ENCODE results near the gene STRN3. TPM values are rescaled to one million over a fixed set of nuclear protein-coding genes. Genes with fewer than 3 reads are reported as not detected.

STRN3 gene
- total and polyA plus RNA-seq, 2 donors: 25.4 to 127 TPM

GRCh38 chr14:30869551-30870155 is 156.5 kb downstream of the STRN3 start:
- 51% methylated on average over 2 of the region's 2 CpGs for WGBS
- Histone ChIP-seq H3K36me3 (ENCODE audit: insufficient read depth) (no peaks in the 10 kb centered on the region), H3K4me1 (ENCODE audit: insufficient read depth) (no peaks in the 10 kb centered on the region), H3K27ac (ENCODE audit: low read depth) (no peak overlapping the region), H3K4me3 (ENCODE audit: low read depth, low read length) (no peak overlapping the region)
- no peak for DNase-seq (ENCODE audit: extremely low spot score)

GRCh38 chr14:30868736-30869135 is 157.4 kb downstream of the STRN3 start:
- Histone ChIP-seq H3K36me3 (ENCODE audit: insufficient read depth) (no peaks in the 10 kb centered on the region), H3K4me3 (ENCODE audit: low read depth, low read length) (no peak overlapping the region), H3K4me1 (ENCODE audit: insufficient read depth) (no peaks in the 10 kb centered on the region), H3K27ac (ENCODE audit: low read depth) (no peak overlapping the region)
- WGBS: 96% methylated on average over 5 of the region's 5 CpGs
- DNase-seq (ENCODE audit: extremely low spot score): no peak

GRCh38 chr14:30864934-30865333 is 161.2 kb downstream of the STRN3 start:
- Histone ChIP-seq H3K27ac (ENCODE audit: low read depth) (no peak overlapping the region), H3K36me3 (ENCODE audit: insufficient read depth) (no peaks in the 10 kb centered on the region), H3K4me1 (ENCODE audit: insufficient read depth) (no peaks in the 10 kb centered on the region), H3K4me3 (ENCODE audit: low read depth, low read length) (no peak overlapping the region)
- DNase-seq (ENCODE audit: extremely low spot score): no peak
- 87% methylated on average over 5 of the region's 5 CpGs for WGBS

GRCh38 chr14:30861200-30861599 is 165.0 kb downstream of the STRN3 start:
- Histone ChIP-seq H3K36me3 (ENCODE audit: insufficient read depth) (no peaks in the 10 kb centered on the region), H3K27ac (ENCODE audit: low read depth) (no peak overlapping the region), H3K4me3 (ENCODE audit: low read depth, low read length) (no peak overlapping the region), H3K4me1 (ENCODE audit: insufficient read depth) (no peaks in the 10 kb centered on the region)
- DNase-seq (ENCODE audit: extremely low spot score): no peak
- 85% methylated on average over 1 of the region's 1 CpG for WGBS

GRCh38 chr14:30855345-30856037 is 170.7 kb downstream of the STRN3 start:
- H3K4me1 ChIP-seq (ENCODE audit: insufficient read depth): no peaks in the 10 kb centered on the region
- H3K36me3 ChIP-seq (ENCODE audit: insufficient read depth): no peaks in the 10 kb centered on the region
- DNase-seq (ENCODE audit: extremely low spot score): no peak
- 89% methylated on average over 6 of the region's 6 CpGs for WGBS
- H3K27ac ChIP-seq (ENCODE audit: low read depth): no peak overlapping the region
- H3K4me3 ChIP-seq (ENCODE audit: low read depth, low read length): no peak overlapping the region

- H3K36me3 ChIP-seq (ENCODE audit: insufficient read depth): no peaks in the 10 kb centered on the region
- no peaks in the 10 kb centered on the region for H3K4me1 ChIP-seq (ENCODE audit: insufficient read depth)
- no peak overlapping the region for H3K4me3 ChIP-seq (ENCODE audit: low read depth, low read length)
- H3K27ac ChIP-seq (ENCODE audit: low read depth): no peak overlapping the region
- no peak for DNase-seq (ENCODE audit: extremely low spot score)
Measured at GRCh38 chr14:30854492-30854891, 171.7 kb downstream of the STRN3 start.

- H3K4me3 ChIP-seq (ENCODE audit: low read depth, low read length): no peak overlapping the region
- H3K27ac ChIP-seq (ENCODE audit: low read depth): no peak overlapping the region
- no peaks in the 10 kb centered on the region for H3K36me3 ChIP-seq (ENCODE audit: insufficient read depth)
- no peaks in the 10 kb centered on the region for H3K4me1 ChIP-seq (ENCODE audit: insufficient read depth)
- DNase-seq (ENCODE audit: extremely low spot score): no peak
Measured at GRCh38 chr14:30853946-30854345, 172.2 kb downstream of the STRN3 start.

GRCh38 chr14:30849983-30850382 is 176.2 kb downstream of the STRN3 start:
- Histone ChIP-seq H3K27ac (ENCODE audit: low read depth) (no peak overlapping the region), H3K4me1 (ENCODE audit: insufficient read depth) (no peaks in the 10 kb centered on the region), H3K4me3 (ENCODE audit: low read depth, low read length) (no peak overlapping the region), H3K36me3 (ENCODE audit: insufficient read depth) (no peaks in the 10 kb centered on the region)
- 88% methylated on average over 1 of the region's 1 CpG for WGBS
- no peak for DNase-seq (ENCODE audit: extremely low spot score)

GRCh38 chr14:30849354-30849753 is 176.8 kb downstream of the STRN3 start:
- WGBS: 91% methylated on average over 1 of the region's 1 CpG
- no peaks in the 10 kb centered on the region for H3K4me1 ChIP-seq (ENCODE audit: insufficient read depth)
- H3K27ac ChIP-seq (ENCODE audit: low read depth): no peak overlapping the region
- no peaks in the 10 kb centered on the region for H3K36me3 ChIP-seq (ENCODE audit: insufficient read depth)
- DNase-seq (ENCODE audit: extremely low spot score): no peak
- H3K4me3 ChIP-seq (ENCODE audit: low read depth, low read length): no peak overlapping the region

- WGBS: 89% methylated on average over 4 of the region's 4 CpGs
- Histone ChIP-seq H3K36me3 (ENCODE audit: insufficient read depth) (no peaks in the 10 kb centered on the region), H3K4me3 (ENCODE audit: low read depth, low read length) (no peak overlapping the region), H3K27ac (ENCODE audit: low read depth) (no peak overlapping the region), H3K4me1 (ENCODE audit: insufficient read depth) (no peaks in the 10 kb centered on the region)
- DNase-seq (ENCODE audit: extremely low spot score): no peak
Measured at GRCh38 chr14:30848449-30849240, 177.5 kb downstream of the STRN3 start.

Small RNAs within 50 kb of the gene (small RNA-seq; reads per million reads assigned to genes)
- not detected for gene HIGD1AP17
- 0.56 reads per million, percentile 53 among the genes with 10 or more reads in this experiment for gene MIR624

Other genes with a start within 250 kb of the STRN3 start
- 4.2 TPM for gene COCH, start 151.8 kb downstream of the STRN3 start, total RNA-seq
- gene COCH, start 151.8 kb downstream of the STRN3 start, polyA plus RNA-seq: 1.5 TPM
- 19.6 TPM for gene AP4S1, start 730 bp downstream of the STRN3 start, total RNA-seq
- 7.2 TPM for gene AP4S1, start 730 bp downstream of the STRN3 start, polyA plus RNA-seq
- gene HECTD1, start 181.4 kb upstream of the STRN3 start, total RNA-seq: 364 TPM
- 66.8 TPM for gene HECTD1, start 181.4 kb upstream of the STRN3 start, polyA plus RNA-seq

Measured in urinary bladder (tissue), 4 donors.